Hematopoietic multipotent progenitor cell treated with erythropoietin and hydrocortisone succinate and interleukin-3 and kit ligand, for 17 days (in vitro differentiated cells): Measurements from ENCODE around the gene DYNLL1.
"Not testable (repeated sequence)": the region's sequence is repeated elsewhere in the genome, so short reads cannot be mapped to it uniquely, and the experiment has no call there.

Source experiments
- DNase-seq: peaks from one replicate; pipeline ENCODE4 v3.0.0-alpha.2; 2015; ENCODE audit warnings: low spot score

The DYNLL1 gene

DNA sequence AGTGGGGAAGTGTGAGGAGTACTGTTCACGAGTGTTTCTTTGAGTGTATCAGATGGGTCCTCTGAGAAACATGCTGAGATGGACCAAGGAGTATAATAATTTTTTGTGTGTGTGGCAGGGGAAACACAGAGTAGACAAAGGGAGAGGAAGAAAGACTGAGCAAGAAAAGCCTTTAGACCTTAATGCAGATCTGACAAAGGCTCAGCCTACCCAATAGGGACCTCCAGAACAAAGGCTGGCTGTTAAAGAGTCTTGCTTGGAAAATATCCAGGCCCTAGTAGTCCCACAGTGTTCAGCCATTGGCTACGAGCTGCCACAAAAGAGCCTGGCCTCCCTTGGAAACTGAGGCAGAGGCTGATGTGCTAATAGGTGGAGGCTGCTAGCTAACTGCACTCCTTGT lies 19.6 kb downstream of the DYNLL1 start:
- DNase-seq: no peak

DNA sequence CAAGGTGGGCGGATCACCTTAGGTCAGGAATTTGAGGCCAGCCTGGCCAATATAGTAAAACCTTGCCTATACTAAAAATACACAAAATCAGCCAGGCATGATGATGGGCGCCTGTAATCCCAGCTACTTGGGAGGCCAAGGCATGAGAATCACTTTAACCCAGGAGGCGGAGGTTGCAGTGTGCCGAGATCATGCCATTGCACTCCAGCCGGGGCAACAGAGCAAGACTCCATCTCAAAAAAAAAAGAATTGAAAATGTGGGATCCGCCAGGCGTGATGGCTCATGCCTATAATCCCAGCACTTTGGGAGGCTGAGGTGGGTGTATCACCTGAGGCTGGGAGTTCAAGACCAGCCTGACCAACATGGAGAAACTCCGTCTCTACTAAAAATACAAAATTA lies 23.4 kb downstream of the DYNLL1 start:
- not testable (repeated sequence) for DNase-seq

DNA sequence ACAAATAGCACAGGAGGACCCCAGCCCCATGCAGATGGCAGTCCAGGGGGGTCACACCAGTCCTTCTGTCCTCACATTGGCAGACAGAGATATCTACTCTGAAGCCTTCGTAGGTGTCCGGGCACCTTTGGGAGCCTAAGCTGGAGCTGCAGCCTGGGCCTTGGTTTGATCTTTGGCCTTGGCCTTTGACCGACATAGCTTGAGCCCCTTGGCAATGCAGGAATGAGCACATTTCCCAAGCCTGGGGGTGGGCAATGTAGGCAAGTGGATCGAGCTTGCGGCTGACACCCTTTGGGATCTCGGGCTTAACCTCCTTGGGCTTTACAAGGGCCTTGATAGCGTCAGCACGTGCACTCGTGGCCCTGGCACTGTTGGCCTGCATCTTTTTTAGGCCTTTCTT lies 26.7 kb downstream of the DYNLL1 start:
- DNase-seq: no peak

DNA sequence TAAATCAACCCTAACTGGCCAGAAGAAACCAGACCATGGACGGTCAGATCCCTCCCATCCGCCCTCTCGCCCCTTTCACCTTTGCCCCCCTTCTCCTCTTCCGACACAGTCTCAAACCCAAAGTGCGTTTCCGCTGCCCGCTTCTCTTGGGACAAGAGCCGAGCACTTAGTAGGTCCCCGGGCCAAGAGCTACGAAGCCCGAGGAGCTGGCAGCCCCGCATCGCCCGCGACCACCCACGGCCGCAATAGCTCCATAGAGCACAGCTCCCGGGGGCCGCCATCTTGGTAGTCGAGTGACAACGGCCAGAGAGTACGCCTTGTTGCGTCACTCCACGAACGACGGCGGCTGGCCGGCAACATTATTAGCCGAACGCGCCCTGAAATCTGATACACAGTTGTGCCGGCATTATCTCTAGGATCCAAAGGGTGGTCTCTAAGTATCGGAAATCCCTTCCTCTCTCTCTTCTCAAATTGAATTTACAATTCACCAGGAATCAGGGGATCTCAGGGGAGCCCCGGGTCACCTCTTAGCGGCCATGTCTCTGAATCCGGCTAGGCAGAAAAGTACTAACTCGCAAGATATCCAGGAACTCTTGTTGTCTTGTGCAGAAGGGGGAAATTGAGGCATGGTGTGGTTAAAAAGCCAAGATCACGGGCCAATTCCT lies 33.1 kb downstream of the DYNLL1 start, which contains the start of gene COQ5:
Gene COQ5, minus strand, starts transcription at position 298 of the 665 bp plus-strand sequence. Its CDS starts 17 bp downstream, at position 281.
- DNase-seq: peak; percentile 88

DNA sequence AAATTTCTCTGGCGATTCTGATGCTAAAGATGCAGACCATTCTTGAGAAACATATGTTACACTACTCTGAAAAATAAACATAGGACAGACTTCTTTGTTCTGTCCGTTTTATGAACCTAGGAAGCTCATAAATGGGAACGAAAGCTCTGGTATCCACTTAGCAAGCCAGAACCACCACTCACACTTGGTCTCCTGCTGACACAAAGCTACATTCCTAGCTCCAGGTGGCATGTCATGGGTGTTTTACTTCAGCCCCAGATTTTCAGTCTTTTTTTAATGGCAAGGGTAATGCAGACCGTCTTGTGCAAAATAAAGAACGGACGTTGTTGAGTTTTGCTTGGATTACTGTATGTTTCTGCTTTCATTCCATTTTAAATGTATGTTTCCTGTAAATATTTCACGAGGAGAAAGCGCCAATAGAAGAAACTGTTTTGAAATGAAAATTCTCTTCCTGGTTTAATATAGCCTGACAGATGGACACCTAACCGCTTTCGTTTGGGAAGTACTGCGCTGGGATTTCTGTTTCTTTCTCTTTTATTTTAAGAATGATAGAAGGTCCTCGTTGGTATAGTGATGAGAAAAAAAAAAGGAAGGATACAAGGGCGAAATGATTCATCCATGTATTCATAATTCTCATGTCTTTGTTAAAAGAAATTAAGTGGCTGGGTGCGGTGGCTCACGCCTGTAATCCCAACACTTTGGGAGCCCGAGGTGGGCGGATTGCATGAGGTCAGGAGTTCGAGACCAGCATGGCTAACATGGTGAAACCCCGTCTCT lies 33.9 kb downstream of the DYNLL1 start:
- DNase-seq: no peak

DNA sequence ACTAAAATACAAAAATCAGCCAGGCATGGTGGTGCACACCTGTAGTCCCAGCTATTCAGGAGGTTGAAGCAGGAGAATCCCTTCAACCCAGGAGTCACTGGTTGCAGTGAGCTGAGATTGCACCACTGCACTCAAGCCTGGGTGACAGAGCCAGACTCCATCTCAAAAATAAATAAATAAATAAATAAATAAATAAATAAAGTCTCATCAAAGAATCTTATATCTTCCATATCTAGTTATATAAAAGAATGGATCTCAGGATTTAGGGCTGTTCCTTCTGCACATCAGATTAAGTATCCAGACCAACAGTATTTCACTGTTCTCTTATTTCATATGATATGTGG lies 34.5 kb downstream of the DYNLL1 start:
- not testable (repeated sequence) for DNase-seq

DNA sequence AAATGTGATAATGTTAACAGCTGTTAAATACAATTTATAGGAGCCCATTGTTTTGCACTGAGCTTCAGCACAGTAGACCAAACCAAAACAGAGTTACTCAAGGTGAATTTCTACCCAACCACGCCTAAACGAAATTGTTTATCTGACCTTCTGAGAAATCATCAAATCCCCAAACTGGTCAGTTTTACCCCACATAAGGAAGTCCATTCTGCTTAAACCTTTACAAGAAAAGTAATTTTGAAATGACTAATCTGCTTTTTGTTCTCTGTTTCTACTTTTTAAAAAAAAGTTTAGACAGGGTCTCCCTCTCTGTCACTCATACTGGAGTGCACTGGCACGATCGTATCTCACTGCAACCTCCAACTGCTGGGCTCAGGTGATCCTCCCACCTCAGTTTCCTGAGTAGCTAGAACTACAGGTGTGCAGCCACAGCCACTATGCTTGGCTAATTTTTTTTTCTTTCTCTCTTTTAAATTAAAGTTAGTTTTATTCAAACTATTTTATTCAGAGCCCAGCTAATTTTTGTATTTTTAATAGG lies 36.9 kb downstream of the DYNLL1 start:
- no peak for DNase-seq

DNA sequence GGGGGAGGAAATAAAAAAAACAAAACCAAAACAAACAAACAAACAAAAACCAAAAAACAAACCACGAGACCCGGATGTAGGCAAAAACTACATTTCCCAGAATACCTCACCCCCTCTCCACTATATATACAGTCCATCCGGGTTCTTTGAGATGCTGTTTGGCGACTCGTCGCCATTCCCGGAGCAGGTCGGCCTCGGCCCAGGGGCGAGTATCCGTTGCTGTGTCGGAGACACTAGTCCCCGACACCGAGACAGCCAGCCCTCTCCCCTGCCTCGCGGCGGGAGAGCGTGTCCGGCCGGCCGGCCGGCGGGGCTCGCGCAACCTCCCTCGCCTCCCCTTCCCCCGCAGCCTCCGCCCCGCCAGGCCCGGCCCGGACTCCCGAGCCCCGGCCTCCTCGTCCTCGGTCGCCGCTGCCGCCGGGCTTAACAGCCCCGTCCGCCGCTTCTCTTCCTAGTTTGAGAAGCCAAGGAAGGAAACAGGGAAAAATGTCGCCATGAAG lies 38.3 kb downstream of the DYNLL1 start, which contains the start of gene RNF10:
Gene RNF10, plus strand, starts transcription at position 154 of the 500 bp plus-strand sequence. CDS start 456 bp downstream, outside the sequence.
- peak; percentile 96 for DNase-seq

DNA sequence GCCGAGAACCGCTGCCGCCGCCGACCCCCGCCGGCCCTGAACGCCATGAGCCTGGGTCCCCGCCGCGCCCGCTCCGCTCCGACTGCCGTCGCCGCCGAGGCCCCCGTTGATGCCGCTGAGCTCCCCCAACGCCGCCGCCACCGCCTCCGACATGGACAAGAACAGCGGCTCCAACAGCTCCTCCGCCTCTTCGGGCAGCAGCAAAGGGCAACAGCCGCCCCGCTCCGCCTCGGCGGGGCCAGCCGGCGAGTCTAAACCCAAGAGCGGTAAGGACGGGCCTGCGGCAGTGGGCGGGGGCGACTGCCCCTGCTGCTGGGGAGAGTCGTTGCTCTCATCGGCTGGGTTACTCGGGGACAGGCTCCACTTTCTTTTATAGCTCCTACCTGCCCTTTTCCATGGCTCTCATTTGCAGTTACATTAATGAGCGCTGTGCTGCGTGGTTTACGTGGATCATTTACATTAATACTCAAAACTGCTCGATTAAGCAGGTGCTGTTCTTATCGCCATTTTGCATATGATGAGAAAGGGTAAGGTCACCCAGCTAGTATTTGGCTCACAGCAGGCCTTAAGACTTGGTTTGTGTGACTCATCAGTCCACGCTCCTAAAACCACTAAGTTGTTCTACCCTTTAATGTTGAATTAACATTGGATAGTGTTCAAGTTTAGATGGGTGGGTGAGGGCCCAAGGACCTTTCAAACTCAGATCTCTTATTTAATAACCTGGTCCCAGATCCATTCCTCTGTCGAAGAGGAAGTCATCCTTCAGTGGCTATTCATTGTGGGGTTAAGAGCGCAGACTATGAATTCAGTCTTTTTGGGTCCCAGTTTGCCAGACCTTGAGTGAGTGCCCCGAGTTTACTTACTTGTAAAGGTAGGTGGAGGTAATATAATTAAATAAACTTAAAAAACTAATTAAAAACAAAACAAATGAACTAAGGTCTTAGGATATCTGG lies 39.1 kb downstream of the DYNLL1 start:
- peak; percentile 91 for DNase-seq

DNA sequence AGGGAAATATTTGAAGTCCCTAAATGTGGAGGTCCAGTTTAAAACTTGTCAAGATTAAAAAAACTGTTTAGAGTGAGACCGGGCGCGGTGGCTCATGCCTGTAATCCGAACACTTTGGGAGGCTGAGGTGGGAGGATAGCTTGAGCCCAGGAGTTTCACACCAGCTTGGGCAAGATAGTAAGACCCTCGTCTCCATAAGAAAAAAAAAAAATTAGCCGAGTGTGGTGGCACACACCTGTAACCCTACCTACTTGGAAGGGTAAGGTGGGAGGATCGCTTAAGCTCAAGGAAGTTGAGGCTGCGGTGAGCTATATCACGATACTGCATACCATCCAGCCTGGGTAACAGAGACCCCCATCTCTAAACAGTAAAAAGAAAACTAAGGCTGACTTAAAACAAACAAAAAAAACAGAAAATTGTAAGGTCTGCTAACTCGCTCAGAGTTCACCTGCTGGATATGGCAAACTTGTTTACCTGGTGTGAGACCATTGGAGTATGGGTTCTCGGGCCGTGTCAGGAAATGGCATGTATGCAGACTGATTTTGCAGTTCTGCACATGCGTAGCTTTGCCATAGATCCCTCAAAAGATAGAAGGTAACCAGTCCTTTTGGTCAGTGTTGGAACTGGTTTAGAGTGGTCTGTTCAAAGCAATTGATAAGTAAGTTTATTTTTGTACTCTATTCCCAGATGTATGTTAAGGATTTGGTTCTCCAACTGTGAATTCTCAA lies 40.3 kb downstream of the DYNLL1 start:
- peak; percentile 78 for DNase-seq

DNA sequence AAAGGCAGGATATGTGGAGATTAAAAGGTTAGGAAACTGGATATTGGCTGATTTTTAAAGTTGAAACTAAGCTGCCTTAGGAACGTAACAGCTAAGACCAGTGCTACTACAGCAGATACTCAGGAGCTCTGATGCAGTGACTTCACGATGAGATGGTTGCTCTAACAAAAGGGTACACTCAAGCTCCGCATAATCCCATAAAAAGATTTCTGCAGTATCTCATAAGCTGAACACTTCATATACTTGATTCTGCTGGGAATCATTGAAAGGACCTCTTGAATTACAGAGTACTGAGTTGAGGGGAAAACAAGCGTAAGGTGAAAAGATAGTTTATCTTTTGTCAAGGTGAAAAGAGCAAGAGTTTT lies 41.9 kb downstream of the DYNLL1 start:
- peak; percentile 49 for DNase-seq

DNA sequence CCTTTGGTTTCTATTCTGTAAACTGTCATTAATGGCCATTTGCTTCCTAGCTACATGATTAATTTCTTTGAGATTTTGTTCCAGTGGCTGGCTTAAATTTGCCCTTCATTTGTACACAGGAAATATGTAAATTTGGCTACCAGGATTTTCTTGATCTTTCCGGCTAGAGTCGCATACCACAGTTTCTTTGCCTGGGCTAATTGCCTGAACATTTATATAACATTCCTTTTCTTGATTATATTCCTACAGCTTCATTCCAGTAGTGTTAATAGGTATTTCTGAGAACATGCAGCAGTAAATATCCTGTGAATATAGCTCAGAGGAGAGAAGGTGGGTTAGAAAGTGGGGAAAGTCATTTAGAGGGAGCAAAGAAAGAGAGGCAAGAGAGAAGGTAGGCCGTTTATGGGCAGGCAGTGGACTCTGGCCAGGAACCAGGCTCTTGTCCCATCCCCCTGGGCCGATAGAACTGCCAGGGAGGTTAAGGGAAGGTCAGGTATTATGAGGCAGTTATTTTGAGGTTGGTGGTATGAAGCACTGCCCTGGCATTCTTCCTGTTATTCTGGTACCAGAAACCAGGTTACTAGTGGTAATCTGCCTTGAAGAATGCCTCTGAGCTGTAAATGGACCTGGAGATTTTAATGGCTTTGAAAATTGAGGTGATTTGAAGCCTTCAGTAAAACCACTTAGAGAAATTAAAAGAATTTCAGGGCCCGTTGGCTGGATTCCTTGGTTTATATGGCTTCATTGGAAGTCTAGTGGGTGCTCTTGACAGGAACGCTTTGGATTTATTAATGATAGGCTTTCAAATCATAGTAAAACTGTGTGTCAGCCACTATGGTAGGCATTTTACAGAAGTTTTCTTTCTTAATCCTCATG lies 42.6 kb downstream of the DYNLL1 start:
- DNase-seq: peak; percentile 69

DNA sequence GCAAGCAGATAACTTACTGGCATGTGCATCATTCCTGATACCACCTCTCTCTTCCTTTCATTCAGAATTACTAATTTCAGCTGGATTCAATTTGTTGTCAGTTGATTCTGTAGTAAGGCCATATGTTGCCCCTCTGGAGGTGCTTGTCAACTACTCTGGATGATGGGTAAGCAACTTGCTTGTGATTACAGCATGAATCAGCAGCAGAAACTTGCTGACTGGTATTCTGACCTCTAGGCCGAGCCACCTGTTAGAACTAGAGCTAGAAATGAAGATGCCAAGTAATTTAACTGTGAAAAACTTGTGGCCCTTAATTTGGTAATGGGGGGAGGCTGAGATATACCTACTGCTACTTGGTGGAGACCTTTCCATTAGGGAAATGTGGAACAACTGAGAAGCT lies 43.4 kb downstream of the DYNLL1 start:
- DNase-seq: peak; percentile 91

DNA sequence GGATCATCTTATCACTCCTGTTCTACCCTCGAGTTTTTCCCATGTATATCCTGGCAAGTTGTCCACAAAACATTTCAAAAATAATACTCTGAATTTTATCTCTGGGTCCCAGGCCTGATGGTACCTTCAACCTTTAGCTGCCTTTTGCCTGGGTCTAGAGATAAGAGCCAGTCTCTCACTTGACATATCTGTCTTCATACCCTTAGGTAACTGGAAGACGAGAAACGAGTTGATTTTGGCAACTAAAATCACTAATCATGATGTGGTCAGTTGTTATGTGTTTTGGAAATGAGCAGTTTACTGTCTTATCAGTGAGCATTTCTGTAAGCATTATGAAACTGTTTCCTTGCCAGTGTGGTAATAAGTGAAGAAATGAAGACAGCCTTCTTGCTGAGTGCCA lies 44.5 kb downstream of the DYNLL1 start:
- DNase-seq: peak; percentile 89

DNA sequence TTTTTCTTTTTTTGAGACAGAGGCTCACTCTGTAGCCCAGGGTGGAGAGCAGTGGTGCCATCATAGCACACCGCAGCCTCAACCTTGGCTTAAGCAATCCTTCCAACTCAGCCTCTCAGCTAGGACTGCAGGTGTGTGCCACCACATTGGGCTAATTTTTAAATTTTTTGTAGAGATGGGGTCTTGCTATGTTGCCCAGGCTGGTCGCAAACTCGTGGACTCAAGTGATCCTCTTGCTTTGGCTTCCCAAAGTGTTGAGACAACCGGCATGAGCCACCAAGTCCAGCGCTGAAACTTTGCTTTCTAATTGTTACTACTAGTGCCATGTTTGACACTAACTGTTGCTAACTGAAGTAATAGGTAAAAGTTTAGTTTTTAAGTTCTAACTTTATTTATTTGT lies 46.3 kb downstream of the DYNLL1 start:
- DNase-seq: no peak

DNA sequence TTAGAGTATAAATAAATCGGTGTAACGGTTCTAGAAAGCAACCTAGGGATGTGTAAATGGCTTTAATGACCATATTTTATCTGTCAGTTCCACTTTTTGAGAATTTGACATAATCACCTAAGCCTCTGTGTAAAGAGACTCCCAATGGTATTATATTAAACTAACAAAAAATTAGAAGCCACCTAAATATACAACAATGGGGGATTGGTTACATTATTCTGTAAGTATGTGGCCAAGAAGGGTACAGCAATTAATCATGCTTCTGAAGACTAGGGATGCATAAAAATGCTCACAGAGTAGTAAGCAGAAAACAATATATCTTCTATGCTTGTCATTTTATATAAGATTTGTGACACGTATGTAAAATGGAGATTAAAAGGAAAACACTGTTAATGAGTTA lies 48.8 kb downstream of the DYNLL1 start:
- DNase-seq: no peak

DNA sequence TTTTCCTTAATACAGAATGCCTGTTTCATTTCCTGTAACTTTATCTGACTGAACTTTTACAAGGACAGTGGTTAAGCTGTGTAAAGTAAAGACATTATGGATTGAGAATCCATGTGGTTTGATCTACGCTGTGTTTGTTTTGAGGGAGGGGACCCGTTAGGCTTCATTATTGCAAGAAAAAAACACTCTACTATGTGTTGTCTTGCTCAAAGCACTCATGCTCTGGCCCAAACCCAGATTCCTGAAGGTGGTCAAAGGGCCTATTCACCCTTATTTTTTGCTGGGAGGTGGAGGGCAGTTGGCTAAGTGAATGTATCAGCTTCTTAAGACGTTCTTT lies 50.1 kb downstream of the DYNLL1 start:
- no peak for DNase-seq
